IMR-90 (cell line): ENCODE results near the gene AHNAK2. TPM values are rescaled to one million over a fixed set of nuclear protein-coding genes. Genes with fewer than 3 reads are reported as not detected.

ENCODE experiments used
- CHD1 ChIP-seq: IDR thresholded peaks from 2 replicates; pipeline ENCODE4 v1.6.1; 2012; ENCODE audit warnings: low read depth, low read length, improper control_type of control experiment
- USF2 ChIP-seq: fragments of 150-350 bp; IDR thresholded peaks from 2 replicates; pipeline ENCODE4 v1.6.1; 2017; ENCODE audit warnings: mild to moderate bottlenecking, antibody characterized with exemption, low read length, low read depth
- polyA plus RNA-seq, 3 experiments: library from polyadenylated mRNA; depleted of rRNA; stranded (reverse); fragments of >200 nt; gene quantifications; 2 replicates each; pipeline ENCODE4 v1.2.3, GENCODE V29; 2012; ENCODE audit warnings: low replicate concordance in 1 of 3
- total RNA-seq: library from RNA; depleted of rRNA; stranded (reverse); fragments of >200 nt; gene quantifications from 2 replicates; pipeline ENCODE4 v1.2.3, GENCODE V29; 2012
- TF ChIP-seq, protein P1 (sequence below): conservative IDR thresholded peaks from 2 replicates; pipeline ENCODE4 v1.5.1; 2012; ENCODE audit warnings: mild to moderate bottlenecking, low read depth, low read length, improper control_type of control experiment

Gene AHNAK2
- total and polyA plus RNA-seq, 2 of the 4 experiments (the other 2 are of a cell fraction), result 2.6 to 7.9 TPM

GRCh38 chr14:104895786-104896661 lies 82.2 kb downstream of the AHNAK2 start (continued):
- TF ChIP-seq USF2 (no peak), CHD1 (no peak)
- TF ChIP-seq, protein P1, sequence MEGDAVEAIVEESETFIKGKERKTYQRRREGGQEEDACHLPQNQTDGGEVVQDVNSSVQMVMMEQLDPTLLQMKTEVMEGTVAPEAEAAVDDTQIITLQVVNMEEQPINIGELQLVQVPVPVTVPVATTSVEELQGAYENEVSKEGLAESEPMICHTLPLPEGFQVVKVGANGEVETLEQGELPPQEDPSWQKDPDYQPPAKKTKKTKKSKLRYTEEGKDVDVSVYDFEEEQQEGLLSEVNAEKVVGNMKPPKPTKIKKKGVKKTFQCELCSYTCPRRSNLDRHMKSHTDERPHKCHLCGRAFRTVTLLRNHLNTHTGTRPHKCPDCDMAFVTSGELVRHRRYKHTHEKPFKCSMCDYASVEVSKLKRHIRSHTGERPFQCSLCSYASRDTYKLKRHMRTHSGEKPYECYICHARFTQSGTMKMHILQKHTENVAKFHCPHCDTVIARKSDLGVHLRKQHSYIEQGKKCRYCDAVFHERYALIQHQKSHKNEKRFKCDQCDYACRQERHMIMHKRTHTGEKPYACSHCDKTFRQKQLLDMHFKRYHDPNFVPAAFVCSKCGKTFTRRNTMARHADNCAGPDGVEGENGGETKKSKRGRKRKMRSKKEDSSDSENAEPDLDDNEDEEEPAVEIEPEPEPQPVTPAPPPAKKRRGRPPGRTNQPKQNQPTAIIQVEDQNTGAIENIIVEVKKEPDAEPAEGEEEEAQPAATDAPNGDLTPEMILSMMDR, result no peak
